ENCODE data around the gene SLC49A3.

- TF ChIP-seq, protein P1, sequence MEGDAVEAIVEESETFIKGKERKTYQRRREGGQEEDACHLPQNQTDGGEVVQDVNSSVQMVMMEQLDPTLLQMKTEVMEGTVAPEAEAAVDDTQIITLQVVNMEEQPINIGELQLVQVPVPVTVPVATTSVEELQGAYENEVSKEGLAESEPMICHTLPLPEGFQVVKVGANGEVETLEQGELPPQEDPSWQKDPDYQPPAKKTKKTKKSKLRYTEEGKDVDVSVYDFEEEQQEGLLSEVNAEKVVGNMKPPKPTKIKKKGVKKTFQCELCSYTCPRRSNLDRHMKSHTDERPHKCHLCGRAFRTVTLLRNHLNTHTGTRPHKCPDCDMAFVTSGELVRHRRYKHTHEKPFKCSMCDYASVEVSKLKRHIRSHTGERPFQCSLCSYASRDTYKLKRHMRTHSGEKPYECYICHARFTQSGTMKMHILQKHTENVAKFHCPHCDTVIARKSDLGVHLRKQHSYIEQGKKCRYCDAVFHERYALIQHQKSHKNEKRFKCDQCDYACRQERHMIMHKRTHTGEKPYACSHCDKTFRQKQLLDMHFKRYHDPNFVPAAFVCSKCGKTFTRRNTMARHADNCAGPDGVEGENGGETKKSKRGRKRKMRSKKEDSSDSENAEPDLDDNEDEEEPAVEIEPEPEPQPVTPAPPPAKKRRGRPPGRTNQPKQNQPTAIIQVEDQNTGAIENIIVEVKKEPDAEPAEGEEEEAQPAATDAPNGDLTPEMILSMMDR (IDR thresholded peaks at IDR 0.05; ENCODE audit: borderline replicate concordance, extremely low read depth, low read length, poor library complexity, severe bottlenecking) = no peak
- no peak for TF ChIP-seq EZH2 (IDR thresholded peaks at IDR 0.05; ENCODE audit: borderline replicate concordance, low read depth, low read length, severe bottlenecking)
Measured at GRCh38 chr4:712916-713632, 24.1 kb upstream of the SLC49A3 start.
